ENCODE data around the gene KIF2C.

DNA sequence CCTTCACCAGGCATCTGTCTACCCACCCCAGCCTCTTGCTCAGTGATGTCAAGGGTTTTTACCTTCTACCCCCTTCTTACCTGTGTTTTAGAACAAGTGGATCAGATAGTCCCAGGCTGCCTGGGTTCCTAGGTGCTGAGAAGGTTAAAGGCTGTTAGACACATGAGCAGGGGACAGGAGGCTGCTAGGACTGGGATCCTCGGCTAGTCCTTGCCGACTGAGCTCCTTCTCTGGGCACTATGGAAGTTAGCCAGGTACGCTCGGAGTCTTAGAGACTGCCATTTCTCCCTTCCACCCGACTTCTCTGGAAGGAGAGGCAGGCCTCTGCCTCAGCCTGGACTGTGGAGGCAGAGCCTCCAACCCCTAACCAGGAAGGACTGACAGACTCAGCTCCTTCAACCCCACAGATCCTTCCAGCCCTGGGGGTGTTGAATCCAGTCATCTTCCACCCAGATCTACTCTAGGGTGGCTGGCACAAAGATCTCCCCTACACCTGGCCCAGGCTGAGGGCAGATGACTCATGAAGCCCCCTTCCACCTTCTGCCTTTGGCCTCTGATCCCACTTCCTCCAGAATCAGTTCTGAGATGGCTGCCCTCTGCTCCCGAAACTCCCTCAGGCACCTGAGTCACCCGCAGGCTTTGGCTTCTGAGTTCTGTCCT lies 67.2 kb downstream of the KIF2C start, which contains the start of gene DYNLT4:
- TF ChIP-seq, protein P1, sequence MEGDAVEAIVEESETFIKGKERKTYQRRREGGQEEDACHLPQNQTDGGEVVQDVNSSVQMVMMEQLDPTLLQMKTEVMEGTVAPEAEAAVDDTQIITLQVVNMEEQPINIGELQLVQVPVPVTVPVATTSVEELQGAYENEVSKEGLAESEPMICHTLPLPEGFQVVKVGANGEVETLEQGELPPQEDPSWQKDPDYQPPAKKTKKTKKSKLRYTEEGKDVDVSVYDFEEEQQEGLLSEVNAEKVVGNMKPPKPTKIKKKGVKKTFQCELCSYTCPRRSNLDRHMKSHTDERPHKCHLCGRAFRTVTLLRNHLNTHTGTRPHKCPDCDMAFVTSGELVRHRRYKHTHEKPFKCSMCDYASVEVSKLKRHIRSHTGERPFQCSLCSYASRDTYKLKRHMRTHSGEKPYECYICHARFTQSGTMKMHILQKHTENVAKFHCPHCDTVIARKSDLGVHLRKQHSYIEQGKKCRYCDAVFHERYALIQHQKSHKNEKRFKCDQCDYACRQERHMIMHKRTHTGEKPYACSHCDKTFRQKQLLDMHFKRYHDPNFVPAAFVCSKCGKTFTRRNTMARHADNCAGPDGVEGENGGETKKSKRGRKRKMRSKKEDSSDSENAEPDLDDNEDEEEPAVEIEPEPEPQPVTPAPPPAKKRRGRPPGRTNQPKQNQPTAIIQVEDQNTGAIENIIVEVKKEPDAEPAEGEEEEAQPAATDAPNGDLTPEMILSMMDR (IDR thresholded peaks at IDR 0.05): no peak
- TF ChIP-seq POLR2AphosphoS5 (IDR thresholded peaks at IDR 0.05): no peak
- no peak for TF ChIP-seq POLR2A (IDR thresholded peaks at IDR 0.05)
